Measurements from ENCODE around the gene LAMC3. TPM values are rescaled to one million over a fixed set of nuclear protein-coding genes. Genes with fewer than 3 reads are reported as not detected.

The LAMC3 gene
- total RNA-seq (2014; rRNA removed) (4.6 and 6.0 TPM in 2 replicates), Bru-seq, nascent RNA (percentile 26 among the genes with signal in this experiment), BruChase-seq, experiment 1, labeled RNA remaining after a 6-hour chase (percentile 27 among the genes with signal in this experiment), BruChase-seq, experiment 2, labeled RNA remaining after a 2-hour chase (percentile 19 among the genes with signal in this experiment)
- long read RNA-seq, partial matches to known transcripts = 0 of 1 reads
- long read RNA-seq, other reads (novel, unspliced or antisense) = 1 of 1 reads

DNA sequence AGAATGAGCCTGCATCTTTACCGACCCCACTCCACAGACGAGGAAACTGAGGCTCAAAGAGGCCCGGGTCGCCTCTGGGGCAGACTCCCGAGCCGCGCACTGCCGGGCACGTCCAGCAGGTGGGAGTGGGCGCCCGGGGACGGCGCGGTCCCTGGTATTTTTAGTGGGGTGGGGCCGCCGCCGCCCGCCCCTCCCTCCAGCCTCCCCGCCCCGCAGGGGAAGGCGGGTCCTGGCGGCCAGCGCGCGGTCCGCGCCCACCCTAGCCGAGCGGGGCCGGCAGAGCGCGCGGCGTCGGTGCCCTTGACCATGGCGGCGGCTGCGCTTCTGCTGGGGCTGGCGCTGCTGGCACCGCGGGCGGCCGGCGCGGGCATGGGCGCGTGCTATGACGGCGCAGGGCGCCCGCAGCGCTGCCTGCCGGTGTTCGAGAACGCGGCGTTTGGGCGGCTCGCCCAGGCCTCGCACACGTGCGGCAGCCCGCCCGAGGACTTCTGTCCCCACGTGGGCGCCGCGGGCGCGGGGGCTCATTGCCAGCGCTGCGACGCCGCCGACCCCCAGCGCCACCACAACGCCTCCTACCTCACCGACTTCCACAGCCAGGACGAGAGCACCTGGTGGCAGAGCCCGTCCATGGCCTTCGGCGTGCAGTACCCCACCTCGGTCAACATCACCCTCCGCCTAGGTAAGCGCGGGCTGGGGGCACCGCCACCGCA lies at the start of gene LAMC3:
LAMC3 (plus strand) TSS at position 266 of the 710 bp plus-strand sequence; CDS start at position 307, 41 bp downstream.
- TF ChIP-seq EZH2 (IDR thresholded peaks at IDR 0.05; ENCODE audit: low read length, unreplicated experiment) (no peak), EZH2phosphoT487 (IDR thresholded peaks at IDR 0.05; ENCODE audit: borderline replicate concordance, low read length) (no peak)
- TF ChIP-seq, protein P1, sequence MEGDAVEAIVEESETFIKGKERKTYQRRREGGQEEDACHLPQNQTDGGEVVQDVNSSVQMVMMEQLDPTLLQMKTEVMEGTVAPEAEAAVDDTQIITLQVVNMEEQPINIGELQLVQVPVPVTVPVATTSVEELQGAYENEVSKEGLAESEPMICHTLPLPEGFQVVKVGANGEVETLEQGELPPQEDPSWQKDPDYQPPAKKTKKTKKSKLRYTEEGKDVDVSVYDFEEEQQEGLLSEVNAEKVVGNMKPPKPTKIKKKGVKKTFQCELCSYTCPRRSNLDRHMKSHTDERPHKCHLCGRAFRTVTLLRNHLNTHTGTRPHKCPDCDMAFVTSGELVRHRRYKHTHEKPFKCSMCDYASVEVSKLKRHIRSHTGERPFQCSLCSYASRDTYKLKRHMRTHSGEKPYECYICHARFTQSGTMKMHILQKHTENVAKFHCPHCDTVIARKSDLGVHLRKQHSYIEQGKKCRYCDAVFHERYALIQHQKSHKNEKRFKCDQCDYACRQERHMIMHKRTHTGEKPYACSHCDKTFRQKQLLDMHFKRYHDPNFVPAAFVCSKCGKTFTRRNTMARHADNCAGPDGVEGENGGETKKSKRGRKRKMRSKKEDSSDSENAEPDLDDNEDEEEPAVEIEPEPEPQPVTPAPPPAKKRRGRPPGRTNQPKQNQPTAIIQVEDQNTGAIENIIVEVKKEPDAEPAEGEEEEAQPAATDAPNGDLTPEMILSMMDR (conservative IDR thresholded peaks at IDR 0.05; ENCODE audit: low read depth, low read length) = peak; percentile 39
- no peaks in the 10 kb centered on the region for H3K36me3 ChIP-seq (ENCODE audit: low read depth, low read length)
- no peaks in the 10 kb centered on the region for H3K27me3 ChIP-seq (ENCODE audit: low read length)
- intact Hi-C loops (cut with micrococcal nuclease) = loop anchor here (5.0 kb wide), 1 partner anchor 38 kb away; no protein-coding TSS in a partner anchor
- ATAC-seq (peak; percentile 76), DNase-seq (peak; percentile 17)
- peak within 1 kb of the TSS; percentile 82 for H2AFZ ChIP-seq (ENCODE audit: low read length)
- no peaks in the 10 kb centered on the region for H3K9me2 ChIP-seq (replicated peaks; ENCODE audit: low read length)
- H3K4me2 ChIP-seq (ENCODE audit: low read length) = peak within 1 kb of the TSS; percentile 80
- no peak within 1 kb of the TSS for H3K9ac ChIP-seq (ENCODE audit: low read length)
- H3K4me1 ChIP-seq (ENCODE audit: insufficient read depth, low read length) = no peaks in the 10 kb centered on the region
- POLR2A ChIA-PET (ENCODE audit: unreplicated experiment) = no interaction called here
- no peaks in the 10 kb centered on the region for H3K79me2 ChIP-seq (ENCODE audit: low read length)
- CTCF ChIA-PET = no interaction called here
- H3K9me3 ChIP-seq (ENCODE audit: low read length) = no peaks in the 10 kb centered on the region
- H3K4me3 ChIP-seq (ENCODE audit: low read length) = peak within 1 kb of the TSS; percentile 62
- no peaks in the 10 kb centered on the region for H3F3A ChIP-seq (ENCODE audit: low read length, unreplicated experiment)
- H3K27ac ChIP-seq (ENCODE audit: low read length) = no peak within 1 kb of the TSS
- H4K20me1 ChIP-seq (ENCODE audit: low read length) = no peaks in the 10 kb centered on the region
- no TSS peak for BruUV-seq (replicated peaks)

DNA sequence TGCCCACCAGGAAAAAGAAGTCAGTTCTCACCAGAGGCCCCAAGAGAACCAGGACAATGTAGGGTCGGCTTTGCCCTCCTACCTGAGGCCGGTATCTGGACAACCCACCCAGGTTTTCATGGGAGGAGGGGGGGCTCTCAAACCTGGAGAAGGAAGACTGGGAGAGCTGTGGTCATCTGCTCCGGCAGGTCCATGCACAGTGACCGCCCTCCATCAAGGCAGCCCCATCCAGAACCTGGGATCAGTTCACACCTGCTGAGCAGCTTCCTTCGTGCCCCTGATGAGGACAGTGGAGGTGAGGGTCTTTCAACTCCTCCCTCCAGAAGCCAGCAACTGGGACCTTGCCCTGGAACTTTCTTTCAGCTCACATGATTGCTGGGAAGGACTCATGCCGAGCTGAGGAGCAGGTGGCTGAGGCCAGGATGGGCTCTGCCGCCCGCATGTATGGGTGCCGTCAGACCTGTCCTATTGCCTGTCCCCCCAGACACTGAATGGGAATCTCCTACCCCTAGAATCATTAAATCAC lies 49.1 kb upstream of the LAMC3 start:
- Histone ChIP-seq H3K4me3 (ENCODE audit: low read length) (no peak overlapping the region), H3K4me1 (ENCODE audit: insufficient read depth, low read length) (peaks cover 21% of the 10 kb centered on the region), H4K20me1 (ENCODE audit: low read length) (no peaks in the 10 kb centered on the region), H3K79me2 (ENCODE audit: low read length) (no peaks in the 10 kb centered on the region), H3K9ac (ENCODE audit: low read length) (no peak overlapping the region), H3K27ac (ENCODE audit: low read length) (no peak overlapping the region), H3K27me3 (ENCODE audit: low read length) (no peaks in the 10 kb centered on the region), H2AFZ (ENCODE audit: low read length) (no peak overlapping the region), H3K36me3 (ENCODE audit: low read depth, low read length) (no peaks in the 10 kb centered on the region), H3F3A (ENCODE audit: low read length, unreplicated experiment) (no peaks in the 10 kb centered on the region), H3K4me2 (ENCODE audit: low read length) (no peak overlapping the region), H3K9me3 (ENCODE audit: low read length) (no peaks in the 10 kb centered on the region), H3K9me2 (replicated peaks; ENCODE audit: low read length) (no peaks in the 10 kb centered on the region)
- intact Hi-C loops (cut with micrococcal nuclease) = no loop called here
- DNase-seq (no peak), ATAC-seq (no peak)
- POLR2A ChIA-PET (ENCODE audit: unreplicated experiment) = no interaction called here
- no peak for TF ChIP-seq EZH2phosphoT487 (IDR thresholded peaks at IDR 0.05; ENCODE audit: borderline replicate concordance, low read length)
- TF ChIP-seq, protein P1 (conservative IDR thresholded peaks at IDR 0.05; ENCODE audit: low read depth, low read length) = no peak
- no peak for TF ChIP-seq EZH2 (IDR thresholded peaks at IDR 0.05; ENCODE audit: low read length, unreplicated experiment)
- CTCF ChIA-PET = no interaction called here
- no TSS peak for BruUV-seq (replicated peaks)
